Endothelial cell of umbilical vein (primary cell): ENCODE data around the gene PPP4R3B. TPM values are rescaled to one million over a fixed set of nuclear protein-coding genes. Genes with fewer than 3 reads are reported as not detected.

ENCODE experiments used
- BruUV-seq: library from RNA; stranded (reverse); fragments of 400-500 nt; replicated peaks from 2 replicates; lab custom pipeline; 2021; lab: Mats Ljungman, UMichigan
- CTCF ChIA-PET: fragments of 300-600, 350-600 bp; sonication (Branson Sonifier 250); formaldehyde crosslinking; loops from one replicate; lab custom pipeline; 2021; ENCODE audit warnings: antibody characterized with exemption, inconsistent platforms; lab: Charles Lee
- POLR2A ChIA-PET: fragments of 300-600, 350-600 bp; sonication (Branson Sonifier 250); formaldehyde crosslinking; loops from one replicate; lab custom pipeline; 2021; ENCODE audit warnings: antibody characterized with exemption, inconsistent platforms; lab: Charles Lee
- DNase-seq: peaks from one replicate; pipeline ENCODE4 v3.0.0-alpha.2; 2011; ENCODE audit warnings: low read depth, low spot score
- FAIRE-seq: peaks from 2 replicates; lab custom pipeline; 2011; peaks lifted over from hg19 to GRCh38; lab: Jason Lieb, UNC
- H2AFZ ChIP-seq: 2 replicates; pipeline ENCODE4 v1.6.0; 2012; ENCODE audit warnings: low read depth, low read length, control low read depth, inconsistent platforms
- H3K27ac ChIP-seq: 2 replicates; pipeline ENCODE4 v1.5.1; 2011; ENCODE audit warnings: low read depth, mild to moderate bottlenecking, control low read depth, low read length, moderate library complexity; ENCODE audit not compliant: insufficient read depth
- H3K27me3 ChIP-seq, 2 experiments: 2 replicates each; pipeline versions ENCODE4 v1.6.0 to v1.6.1; 2011; ENCODE audit warnings: low read length in 2 of 2, mixed read lengths in 1 of 2; ENCODE audit not compliant: control insufficient read depth in 2 of 2, insufficient read depth in 2 of 2
- H3K36me3 ChIP-seq, 2 experiments: 2 replicates in 1 of 2; 3 replicates in 1 of 2; pipeline ENCODE4 v1.5.1; 2011; ENCODE audit warnings: low read length in 2 of 2, mild to moderate bottlenecking in 1 of 2, moderate library complexity in 1 of 2; ENCODE audit not compliant: control insufficient read depth in 2 of 2, insufficient read depth in 2 of 2; ENCODE audit errors: extremely low read depth in 1 of 2
- H3K4me1 ChIP-seq: 3 replicates; pipeline ENCODE4 v1.5.1; 2011; ENCODE audit warnings: mild to moderate bottlenecking, low read length; ENCODE audit not compliant: control insufficient read depth, insufficient read depth; ENCODE audit errors: extremely low read depth
- H3K4me2 ChIP-seq: 2 replicates; pipeline ENCODE4 v1.6.1; 2011; ENCODE audit warnings: low read length, control low read depth, mixed read lengths; ENCODE audit not compliant: insufficient read depth
- H3K4me3 ChIP-seq, 3 experiments: fragments of 200-600 bp in 1 of 3; sonication (generic), shearing (Covaris generic) in 1 of 3; replicated peaks in 1 of 3; 2 replicates each; pipeline ENCODE4 v1.5.1; 2011 to 2016; ENCODE audit warnings: control low read depth in 3 of 3, low read length in 3 of 3, mild to moderate bottlenecking in 2 of 3, inconsistent platforms in 1 of 3, low read depth in 1 of 3, moderate library complexity in 1 of 3; ENCODE audit not compliant: insufficient read depth in 1 of 3
- H3K79me2 ChIP-seq: 2 replicates; pipeline ENCODE4 v1.6.0; 2012; ENCODE audit warnings: low read length, inconsistent platforms; ENCODE audit not compliant: control insufficient read depth, insufficient read depth
- H3K9ac ChIP-seq: replicated peaks from 2 replicates; pipeline ENCODE3; 2011; ENCODE audit warnings: low read length, control low read depth; ENCODE audit not compliant: insufficient read depth; ENCODE audit errors: extremely low read depth
- H3K9me1 ChIP-seq: replicated peaks from 3 replicates; pipeline ENCODE4 v1.6.0; 2011; ENCODE audit warnings: mild to moderate bottlenecking, low read length; ENCODE audit not compliant: control insufficient read depth, insufficient read depth; ENCODE audit errors: extremely low read depth
- H3K9me3 ChIP-seq: replicated peaks from 2 replicates; pipeline ENCODE4 v1.5.1; 2012; ENCODE audit warnings: low read length, inconsistent platforms; ENCODE audit not compliant: control insufficient read depth, insufficient read depth
- H4K20me1 ChIP-seq: replicated peaks from 2 replicates; pipeline ENCODE3; 2011; ENCODE audit warnings: mild to moderate bottlenecking, low read length; ENCODE audit not compliant: control insufficient read depth, insufficient read depth; ENCODE audit errors: extremely low read depth
- CTCF ChIP-seq, 2 donors: IDR thresholded peaks; 1 replicate in 1 of 2; 2 replicates in 1 of 2; pipeline ENCODE4 v1.5.1; 2011; ENCODE audit warnings: low read length in 2 of 2, mild to moderate bottlenecking in 2 of 2, moderate library complexity in 2 of 2, control low read depth in 1 of 2, inconsistent platforms in 1 of 2, low read depth in 1 of 2; ENCODE audit not compliant: insufficient read depth in 1 of 2; ENCODE audit errors: extremely low read depth in 1 of 2
- EZH2 ChIP-seq: IDR thresholded peaks from 2 replicates; pipeline ENCODE4 v1.6.1; 2012; ENCODE audit warnings: borderline replicate concordance, low read depth, mild to moderate bottlenecking, moderate library complexity, low read length, inconsistent platforms; ENCODE audit not compliant: severe bottlenecking
- FOS ChIP-seq: IDR thresholded peaks from 2 replicates; pipeline ENCODE4 v1.6.1; 2011; ENCODE audit warnings: mild to moderate bottlenecking, low read length, moderate library complexity, borderline replicate concordance; ENCODE audit not compliant: insufficient read depth
- GATA2 ChIP-seq: IDR thresholded peaks from 2 replicates; pipeline ENCODE4 v1.7.0; 2011; ENCODE audit warnings: low read depth, mild to moderate bottlenecking, moderate library complexity, mixed read lengths, low read length; ENCODE audit not compliant: insufficient read length, insufficient read depth
- JUN ChIP-seq: IDR thresholded peaks from 2 replicates; pipeline ENCODE4 v1.6.1; 2011; ENCODE audit warnings: borderline replicate concordance, low read depth; ENCODE audit not compliant: insufficient read length, insufficient read depth
- MYC ChIP-seq: IDR thresholded peaks from one replicate; pipeline ENCODE4 v1.6.1; 2011; ENCODE audit warnings: mild to moderate bottlenecking, low read depth, low read length
- POLR2A ChIP-seq: IDR thresholded peaks from 2 replicates; pipeline ENCODE4 v1.6.1; 2012; ENCODE audit warnings: low read depth, mild to moderate bottlenecking, control low read depth, low read length
- POLR2AphosphoS5 ChIP-seq: IDR thresholded peaks from 2 replicates; pipeline ENCODE4 v1.6.1; 2012; ENCODE audit warnings: low read depth, mild to moderate bottlenecking, control low read depth, low read length, moderate library complexity; ENCODE audit not compliant: insufficient read depth
- dilution Hi-C: fragments of 300-500 bp; cut with MboI; formaldehyde crosslinking; loops from one replicate; pipeline ENCODE4 v1.15.0; 2019; ENCODE audit warnings: low sequenced_read_pairs; ENCODE audit not compliant: extremely low pct_ligation_motif_present
- intact Hi-C: fragments of 100-400 bp; cut with micrococcal nuclease; formaldehyde crosslinking; loops from one replicate; pipeline ENCODE4 v1.10.0; 2022
- polyA plus RNA-seq, 4 experiments: library from polyadenylated mRNA; depleted of rRNA in 3 of 4; stranded (reverse) in 3 of 4; unstranded in 1 of 4; fragments of >200 nt; gene quantifications; 2 replicates each; pipeline versions ENCODE4 v1.2.1 to v1.2.3, GENCODE V29; 2011 to 2012; ENCODE audit warnings: missing spikeins in 1 of 4
- total RNA-seq: library from RNA; stranded (reverse); gene quantifications from 2 replicates; pipeline ENCODE4 v1.2.3, GENCODE V29; 2021
- TF ChIP-seq, protein P1 (sequence below): IDR thresholded peaks from 2 replicates; pipeline ENCODE4 v1.6.1; 2011; ENCODE audit not compliant: insufficient read depth, insufficient read length

Gene PPP4R3B
- total and polyA plus RNA-seq, 2 donors (not counting 3 experiments of a cell fraction or from before 2014, with no cell fraction given) = 11.2 to 51.5 TPM

DNA sequence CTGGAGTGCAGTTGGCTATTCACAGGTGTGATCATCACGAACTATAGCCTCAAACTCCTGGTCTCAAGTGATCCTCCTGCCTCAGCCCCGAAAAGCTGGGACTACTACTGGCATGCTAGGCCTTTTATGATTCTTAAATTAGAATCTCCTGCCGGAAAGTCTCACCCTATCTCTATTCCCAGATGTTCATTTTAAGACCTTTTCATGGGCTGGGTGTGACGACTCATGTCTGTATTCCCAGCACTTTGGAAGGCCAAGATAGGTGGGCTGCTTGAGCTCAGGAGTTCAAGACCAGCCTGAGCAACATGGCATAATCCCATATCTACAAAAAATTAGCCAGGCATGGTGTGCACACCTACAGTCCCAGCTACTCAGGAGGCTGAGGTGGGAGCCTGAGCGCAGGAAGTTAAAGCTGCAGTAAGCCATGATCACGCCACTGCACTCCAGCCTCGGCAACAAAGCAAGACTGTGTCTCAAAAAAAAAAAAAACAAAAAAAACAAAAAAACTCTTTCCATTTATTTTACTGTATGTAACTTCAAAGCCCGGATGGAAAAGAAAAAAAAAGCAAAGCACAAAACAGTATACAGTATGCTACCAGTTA lies 8.1 kb downstream of the PPP4R3B start:
- BruUV-seq = no TSS peak
- TF ChIP-seq GATA2 (no peak), CTCF (IDR thresholded peaks at IDR 0.05; ENCODE audit: extremely low read depth in 1 of 2, insufficient read depth in 1 of 2, low read depth in 1 of 2, low read length in 2 of 2) (no peak), POLR2AphosphoS5 (no peak), FOS (no peak), POLR2A (no peak), JUN (no peak), MYC (no peak), EZH2 (no peak)
- TF ChIP-seq, protein P1, sequence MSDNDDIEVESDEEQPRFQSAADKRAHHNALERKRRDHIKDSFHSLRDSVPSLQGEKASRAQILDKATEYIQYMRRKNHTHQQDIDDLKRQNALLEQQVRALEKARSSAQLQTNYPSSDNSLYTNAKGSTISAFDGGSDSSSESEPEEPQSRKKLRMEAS = no peak
- Histone ChIP-seq H3K4me2 (no peak overlapping the region), H3K4me1 (peaks cover under 1% of the 10 kb centered on the region), H3K4me3 (no peak overlapping the region), H3K27ac (no peak overlapping the region), H3K9ac (no peak overlapping the region), H4K20me1 (no peaks in the 10 kb centered on the region), H3K9me1 (no peaks in the 10 kb centered on the region), H3K9me3 (no peaks in the 10 kb centered on the region), H2AFZ (no peak overlapping the region), H3K79me2 (peaks cover 62% of the 10 kb centered on the region), H3K36me3 (peaks cover 0 to 4% of the 10 kb centered on the region in 2 experiments), H3K27me3 (no peaks in the 10 kb centered on the region)
- FAIRE-seq = no peak
- CTCF ChIA-PET = no interaction called here
- dilution Hi-C loops = no loop called here
- intact Hi-C loops = no loop called here
- POLR2A ChIA-PET = no interaction called here
- DNase-seq = no peak
